Measurements from ENCODE around the gene PADI2. TPM values are rescaled to one million over a fixed set of nuclear protein-coding genes. Genes with fewer than 3 reads are reported as not detected.

PADI2 gene
- total and polyA plus RNA-seq, 2 donors (not counting 3 experiments of a cell fraction or from before 2014, with no cell fraction given): not detected

- no peaks in the 10 kb centered on the region for H3K27me3 ChIP-seq (ENCODE audit: control insufficient read depth in 2 of 2, insufficient read depth in 2 of 2, low read length in 2 of 2)
- ChIA-PET POLR2A (no interaction called here), CTCF (interaction anchor here (0.6 kb wide), 1 partner anchor 15 kb away, joined by 3 read pairs; no protein-coding TSS in a partner anchor)
- no peak overlapping the region for H3K27ac ChIP-seq (ENCODE audit: insufficient read depth, low read depth, low read length)
- no peaks in the 10 kb centered on the region for H3K9me3 ChIP-seq (replicated peaks; ENCODE audit: control insufficient read depth, insufficient read depth, low read length)
- no peak for DNase-seq (ENCODE audit: low read depth, low spot score)
- dilution Hi-C loops (cut with MboI; ENCODE audit: extremely low pct_ligation_motif_present, low sequenced_read_pairs): no loop called here
- TF ChIP-seq GATA2 (IDR thresholded peaks at IDR 0.05; ENCODE audit: insufficient read depth, insufficient read length, low read depth, low read length): no peak
- TF ChIP-seq FOS (IDR thresholded peaks at IDR 0.05; ENCODE audit: borderline replicate concordance, insufficient read depth, low read length): no peak
- TF ChIP-seq POLR2A (IDR thresholded peaks at IDR 0.05; ENCODE audit: low read depth, low read length): no peak
- no peak for TF ChIP-seq POLR2AphosphoS5 (IDR thresholded peaks at IDR 0.05; ENCODE audit: insufficient read depth, low read depth, low read length)
- TF ChIP-seq, protein P1, sequence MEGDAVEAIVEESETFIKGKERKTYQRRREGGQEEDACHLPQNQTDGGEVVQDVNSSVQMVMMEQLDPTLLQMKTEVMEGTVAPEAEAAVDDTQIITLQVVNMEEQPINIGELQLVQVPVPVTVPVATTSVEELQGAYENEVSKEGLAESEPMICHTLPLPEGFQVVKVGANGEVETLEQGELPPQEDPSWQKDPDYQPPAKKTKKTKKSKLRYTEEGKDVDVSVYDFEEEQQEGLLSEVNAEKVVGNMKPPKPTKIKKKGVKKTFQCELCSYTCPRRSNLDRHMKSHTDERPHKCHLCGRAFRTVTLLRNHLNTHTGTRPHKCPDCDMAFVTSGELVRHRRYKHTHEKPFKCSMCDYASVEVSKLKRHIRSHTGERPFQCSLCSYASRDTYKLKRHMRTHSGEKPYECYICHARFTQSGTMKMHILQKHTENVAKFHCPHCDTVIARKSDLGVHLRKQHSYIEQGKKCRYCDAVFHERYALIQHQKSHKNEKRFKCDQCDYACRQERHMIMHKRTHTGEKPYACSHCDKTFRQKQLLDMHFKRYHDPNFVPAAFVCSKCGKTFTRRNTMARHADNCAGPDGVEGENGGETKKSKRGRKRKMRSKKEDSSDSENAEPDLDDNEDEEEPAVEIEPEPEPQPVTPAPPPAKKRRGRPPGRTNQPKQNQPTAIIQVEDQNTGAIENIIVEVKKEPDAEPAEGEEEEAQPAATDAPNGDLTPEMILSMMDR (IDR thresholded peaks at IDR 0.05; ENCODE audit: extremely low read depth in 1 of 2, insufficient read depth in 1 of 2, low read depth in 1 of 2, low read length in 2 of 2): no peak
- TF ChIP-seq EZH2 (IDR thresholded peaks at IDR 0.05; ENCODE audit: borderline replicate concordance, low read depth, low read length, severe bottlenecking): no peak
- no peak for TF ChIP-seq MYC (IDR thresholded peaks at IDR 0.05; ENCODE audit: low read depth, low read length)
- no peak for TF ChIP-seq JUN (IDR thresholded peaks at IDR 0.05; ENCODE audit: borderline replicate concordance, insufficient read depth, insufficient read length, low read depth)
- TF ChIP-seq MAX (IDR thresholded peaks at IDR 0.05; ENCODE audit: insufficient read depth, insufficient read length): no peak
- BruUV-seq (replicated peaks): no TSS peak
- no peak overlapping the region for H3K9ac ChIP-seq (replicated peaks; ENCODE audit: extremely low read depth, insufficient read depth, low read length)
- FAIRE-seq: no peak
- peaks cover 14 to 15% of the 10 kb centered on the region in 2 experiments for H3K36me3 ChIP-seq (ENCODE audit: control insufficient read depth in 2 of 2, extremely low read depth in 1 of 2, insufficient read depth in 2 of 2, low read length in 2 of 2)
- intact Hi-C loops (cut with micrococcal nuclease): no loop called here
- no peaks in the 10 kb centered on the region for H4K20me1 ChIP-seq (replicated peaks; ENCODE audit: control insufficient read depth, extremely low read depth, insufficient read depth, low read length)
- H3K9me1 ChIP-seq (replicated peaks; ENCODE audit: control insufficient read depth, extremely low read depth, insufficient read depth, low read length): no peaks in the 10 kb centered on the region
- H3K79me2 ChIP-seq (ENCODE audit: control insufficient read depth, insufficient read depth, low read length): peaks cover 4% of the 10 kb centered on the region
- H3K4me1 ChIP-seq (ENCODE audit: control insufficient read depth, extremely low read depth, insufficient read depth, low read length): no peaks in the 10 kb centered on the region
- H3K4me3 ChIP-seq (replicated peaks in 1 of 3; ENCODE audit: insufficient read depth in 1 of 3, low read depth in 1 of 3, low read length in 3 of 3): no peak overlapping the region
- H2AFZ ChIP-seq (ENCODE audit: low read depth, low read length): no peak overlapping the region
- H3K4me2 ChIP-seq (ENCODE audit: insufficient read depth, low read length): no peak overlapping the region
These were observed 87.8 kb downstream of the PADI2 start for GRCh38 chr1:17031436-17031835.
